GM20000 (cell line): ENCODE data around the gene SPRED1.

ENCODE experiments used
- DNase-seq: peaks from one replicate; pipeline ENCODE4 v3.0.0; 2012; ENCODE audit warnings: low spot score
- CTCF ChIP-seq: IDR thresholded peaks from 2 replicates; pipeline ENCODE4 v1.5.1; 2012; ENCODE audit warnings: mild to moderate bottlenecking, control low read depth; ENCODE audit errors: extremely low read depth, missing control alignments

The SPRED1 gene

GRCh38 chr15:38238311-38238710 lies 14.3 kb upstream of the SPRED1 start:
- DNase-seq = no peak
- TF ChIP-seq CTCF = no peak

GRCh38 chr15:38242055-38242454 lies 10.6 kb upstream of the SPRED1 start:
- DNase-seq = peak; percentile 35
- TF ChIP-seq CTCF = no peak

GRCh38 chr15:38243278-38244055 lies 9.2 kb upstream of the SPRED1 start:
- no peak for TF ChIP-seq CTCF

GRCh38 chr15:38247336-38247735 lies 5.3 kb upstream of the SPRED1 start:
- no peak for DNase-seq
- TF ChIP-seq CTCF = no peak

More at GRCh38 chr15:38243278-38244055, 9.2 kb upstream of the SPRED1 start:
- DNase-seq = no peak

- TF ChIP-seq CTCF = no peak
- no peak for DNase-seq
Measured at GRCh38 chr15:38253351-38253781, 730 bp downstream of the SPRED1 start.

GRCh38 chr15:38254051-38254883 lies 1.6 kb downstream of the SPRED1 start:
- no peak for TF ChIP-seq CTCF
- DNase-seq = peak; percentile 63

GRCh38 chr15:38255690-38256089 lies 3.1 kb downstream of the SPRED1 start:
- TF ChIP-seq CTCF = no peak
- DNase-seq = no peak
